ENCODE measurements around the gene CRKL. TPM values are rescaled to one million over a fixed set of nuclear protein-coding genes. Genes with fewer than 3 reads are reported as not detected.

The CRKL gene
- total RNA-seq, 1 experiment from 2014 or later: 87.7 TPM

GRCh38 chr22:20992456-20993303 lies 75.5 kb downstream of the CRKL start (continued):
- no peak for TF ChIP-seq CTCF (IDR thresholded peaks at IDR 0.05 in 2 of 3, conservative IDR thresholded peaks at IDR 0.05 in 1 of 3; ENCODE audit: borderline replicate concordance in 1 of 3, insufficient read depth in 1 of 3, low read depth in 2 of 3, low read length in 2 of 3)
- no peak for TF ChIP-seq RAD21 (IDR thresholded peaks at IDR 0.05; ENCODE audit: low read depth)
- no peak for TF ChIP-seq FOSL1 (IDR thresholded peaks at IDR 0.05; ENCODE audit: low read depth)
- no peak for TF ChIP-seq TCF7L2 (IDR thresholded peaks at IDR 0.05; ENCODE audit: borderline replicate concordance, extremely low read depth, insufficient read depth, insufficient read length)
- TF ChIP-seq CBX3 (IDR thresholded peaks at IDR 0.05; ENCODE audit: low read depth): no peak
- TF ChIP-seq ZFX (IDR thresholded peaks at IDR 0.05): no peak
- TF ChIP-seq ELF1 (IDR thresholded peaks at IDR 0.05; ENCODE audit: borderline replicate concordance, low read depth): no peak
- no peak for TF ChIP-seq MAX (IDR thresholded peaks at IDR 0.05)
- no peak for TF ChIP-seq YY1 (IDR thresholded peaks at IDR 0.05; ENCODE audit: extremely low read depth, insufficient replicate concordance, low read depth, low read length)
- TF ChIP-seq ZNF274 (IDR thresholded peaks at IDR 0.05; ENCODE audit: low read depth, low read length): no peak

Measured in HCT116 (cell line).